Peyer's patch (tissue), 4 donors: ENCODE data around the gene SCAMP1.

Source experiments
- POLR2A ChIP-seq, 2 donors: fragments of 450-650 bp; IDR thresholded peaks; one replicate each; pipeline ENCODE4 v1.5.1; 2017; ENCODE audit warnings: antibody characterized with exemption in 2 of 2, mild to moderate bottlenecking in 2 of 2, moderate library complexity in 2 of 2
- TF ChIP-seq, protein P1 (sequence below), 6 experiments: fragments of 450-650 bp in 4 of 6; fragments of 200-600 bp in 2 of 6; sonication (generic) in 1 of 6; IDR thresholded peaks; one replicate each; pipeline ENCODE4 v1.5.1; 2017 to 2019; ENCODE audit warnings: antibody characterized with exemption in 6 of 6, mild to moderate bottlenecking in 3 of 6, moderate library complexity in 1 of 6

DNA sequence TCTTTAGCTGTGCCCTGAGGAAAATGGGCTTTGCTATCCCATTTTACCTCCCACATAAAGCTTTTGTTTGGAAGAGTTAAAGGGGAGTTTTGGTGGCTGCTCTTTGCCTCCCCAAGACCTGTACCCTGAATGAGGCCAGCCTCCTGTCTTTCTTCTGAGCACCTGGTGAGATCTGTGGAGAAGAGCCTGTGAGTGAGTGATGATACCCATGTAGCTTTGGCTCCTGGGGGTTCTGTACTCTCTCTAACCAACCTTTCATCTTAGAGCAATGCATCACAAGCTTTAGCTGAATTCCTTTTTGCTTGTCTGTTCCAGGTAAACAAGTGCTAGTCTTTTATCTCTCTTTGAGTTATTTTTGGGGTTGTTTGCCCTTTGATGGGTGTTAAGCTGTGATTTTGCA, 73.6 kb downstream of the SCAMP1 start:
- TF ChIP-seq, protein P1, sequence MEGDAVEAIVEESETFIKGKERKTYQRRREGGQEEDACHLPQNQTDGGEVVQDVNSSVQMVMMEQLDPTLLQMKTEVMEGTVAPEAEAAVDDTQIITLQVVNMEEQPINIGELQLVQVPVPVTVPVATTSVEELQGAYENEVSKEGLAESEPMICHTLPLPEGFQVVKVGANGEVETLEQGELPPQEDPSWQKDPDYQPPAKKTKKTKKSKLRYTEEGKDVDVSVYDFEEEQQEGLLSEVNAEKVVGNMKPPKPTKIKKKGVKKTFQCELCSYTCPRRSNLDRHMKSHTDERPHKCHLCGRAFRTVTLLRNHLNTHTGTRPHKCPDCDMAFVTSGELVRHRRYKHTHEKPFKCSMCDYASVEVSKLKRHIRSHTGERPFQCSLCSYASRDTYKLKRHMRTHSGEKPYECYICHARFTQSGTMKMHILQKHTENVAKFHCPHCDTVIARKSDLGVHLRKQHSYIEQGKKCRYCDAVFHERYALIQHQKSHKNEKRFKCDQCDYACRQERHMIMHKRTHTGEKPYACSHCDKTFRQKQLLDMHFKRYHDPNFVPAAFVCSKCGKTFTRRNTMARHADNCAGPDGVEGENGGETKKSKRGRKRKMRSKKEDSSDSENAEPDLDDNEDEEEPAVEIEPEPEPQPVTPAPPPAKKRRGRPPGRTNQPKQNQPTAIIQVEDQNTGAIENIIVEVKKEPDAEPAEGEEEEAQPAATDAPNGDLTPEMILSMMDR (IDR thresholded peaks at IDR 0.05) = no peak
- no peak for TF ChIP-seq POLR2A (IDR thresholded peaks at IDR 0.05)
